Left lung (tissue), 10 donors: ENCODE measurements around the gene CCDC73. TPM values are rescaled to one million over a fixed set of nuclear protein-coding genes. Genes with fewer than 3 reads are reported as not detected.

ENCODE experiments used
- ATAC-seq: fragments of 200-7000 bp; cut with Tn5 transposase; one replicate; pipeline ENCODE4 v1.9.1; 2020; ENCODE audit warnings: moderate library complexity
- DNase-seq, 4 donors: peaks; one replicate each; pipeline ENCODE4 v3.0.0-alpha.2; 2013 to 2020
- H3K27ac ChIP-seq, 2 donors: fragments of 200-600 bp; sonication (generic) in 1 of 2; one replicate each; pipeline versions ENCODE4 v1.5.0 to v1.8.0; 2020 to 2021
- H3K27me3 ChIP-seq, 2 donors: fragments of 200-600 bp; sonication (generic) in 1 of 2; one replicate each; pipeline versions ENCODE4 v1.5.0 to v1.8.0; 2020 to 2021
- H3K36me3 ChIP-seq, 2 donors: fragments of 200-600 bp; sonication (generic) in 1 of 2; one replicate each; pipeline versions ENCODE4 v1.5.0 to v1.8.0; 2020 to 2021
- H3K4me1 ChIP-seq, 2 donors: fragments of 200-600 bp; one replicate each; pipeline ENCODE4 v1.8.0; 2021
- H3K4me3 ChIP-seq, 2 donors: fragments of 200-600 bp; sonication (generic) in 1 of 2; one replicate each; pipeline versions ENCODE4 v1.5.0 to v1.8.0; 2020 to 2021; ENCODE audit warnings: mild to moderate bottlenecking in 1 of 2
- H3K9me3 ChIP-seq, 2 donors: fragments of 200-600 bp; sonication (generic) in 1 of 2; one replicate each; pipeline versions ENCODE4 v1.5.0 to v1.8.0; 2020 to 2021
- CTCF ChIP-seq, 2 donors: fragments of 200-600 bp; sonication (generic) in 1 of 2; IDR thresholded peaks; one replicate each; pipeline versions ENCODE4 v1.5.0 to v1.8.0; 2021; ENCODE audit warnings: antibody characterized with exemption in 2 of 2
- intact Hi-C, 2 donors: fragments of 100-400 bp; cut with DNase I; formaldehyde crosslinking; loops; one replicate each; pipeline versions ENCODE4 v1.11.2 to v1.14.2; 2022
- polyA plus RNA-seq, 6 donors: library from polyadenylated mRNA; unstranded; fragments of 120-200 nt; gene quantifications; one replicate each; pipeline ENCODE4 v1.2.1, GENCODE V29; 2013; ENCODE audit not compliant: insufficient read length in 6 of 6
- total RNA-seq, 2 donors: library from RNA; stranded (reverse); fragmentation: NEBNext Ultra II Directional; extraction: Animal tissue kit (Norgen Biotek cat#: 25700); gene quantifications; one replicate each; pipeline ENCODE4 v1.2.1, GENCODE V29; 2021
- donor health status: DM: no; HTN: yes; CAD: no.
- donor health status: DM: no; HTN: no; CAD: no.

CCDC73 gene
- total and polyA plus RNA-seq, 8 donors, result 0.08 to 0.57 (median 0.11) TPM; not detected in 1

- no peak for TF ChIP-seq CTCF (IDR thresholded peaks at IDR 0.05)
Observed at GRCh38 chr11:32586576-32587190, 207.8 kb downstream of the CCDC73 start.

GRCh38 chr11:32584921-32585320, 209.5 kb downstream of the CCDC73 start:
- H3K27ac ChIP-seq, result no peak overlapping the region
- peak overlapping the region; percentile 94 to 95 for H3K4me3 ChIP-seq
- H3K36me3 ChIP-seq, result peaks cover 0 to 15% of the 10 kb centered on the region in 2 donors
- DNase-seq, result no peak
- H3K27me3 ChIP-seq, result peaks cover 0 to 3% of the 10 kb centered on the region in 2 donors
- no peak for ATAC-seq
- H3K9me3 ChIP-seq, result no peaks in the 10 kb centered on the region
- peaks cover 19 to 44% of the 10 kb centered on the region in 2 donors for H3K4me1 ChIP-seq
- TF ChIP-seq CTCF (IDR thresholded peaks at IDR 0.05), result no peak
- intact Hi-C loops, result no loop called here

More at GRCh38 chr11:32586576-32587190, 207.8 kb downstream of the CCDC73 start:
- DNase-seq, result no peak
- ATAC-seq, result no peak
- H3K36me3 ChIP-seq, result peaks cover 0 to 32% of the 10 kb centered on the region in 2 donors
- no peaks in the 10 kb centered on the region for H3K27me3 ChIP-seq
- H3K9me3 ChIP-seq, result no peaks in the 10 kb centered on the region
- H3K4me1 ChIP-seq, result peaks cover 19 to 44% of the 10 kb centered on the region in 2 donors
- intact Hi-C loops, result no loop called here
- no peak overlapping the region for H3K4me3 ChIP-seq
- H3K27ac ChIP-seq, result no peak overlapping the region

GRCh38 chr11:32583459-32584271, 210.8 kb downstream of the CCDC73 start, which contains the start of gene EIF3M:
EIF3M (plus strand) TSS chr11:32583831; CDS start chr11:32583888, 57 bp downstream.
- peak within 1 kb of the TSS; percentile 94 to 95 for H3K4me3 ChIP-seq
- TF ChIP-seq CTCF (IDR thresholded peaks at IDR 0.05), result no peak
- intact Hi-C loops, result no loop called here

GRCh38 chr11:32581556-32581955, 212.9 kb downstream of the CCDC73 start:
- DNase-seq, result no peak
- Histone ChIP-seq H3K9me3 (no peaks in the 10 kb centered on the region), H3K27ac (no peak overlapping the region), H3K36me3 (no peaks in the 10 kb centered on the region), H3K27me3 (peaks cover 0 to 8% of the 10 kb centered on the region in 2 donors), H3K4me3 (no peak overlapping the region), H3K4me1 (peaks cover 16 to 20% of the 10 kb centered on the region in 2 donors)
- intact Hi-C loops, result no loop called here
- no peak for TF ChIP-seq CTCF (IDR thresholded peaks at IDR 0.05)
- no peak for ATAC-seq

More at GRCh38 chr11:32583459-32584271, 210.8 kb downstream of the CCDC73 start, which contains the start of gene EIF3M:
- DNase-seq (peak; percentile 92 to 98 (median 97)), ATAC-seq (peak; percentile 100)
- Histone ChIP-seq H3K9me3 (no peaks in the 10 kb centered on the region), H3K4me1 (peaks cover 19 to 41% of the 10 kb centered on the region in 2 donors), H3K27me3 (peaks cover 0 to 8% of the 10 kb centered on the region in 2 donors), H3K27ac (peak within 1 kb of the TSS; percentile 81 to 87), H3K36me3 (peaks cover 0 to 4% of the 10 kb centered on the region in 2 donors)

GRCh38 chr11:32580967-32581366, 213.5 kb downstream of the CCDC73 start:
- no peak for DNase-seq
- TF ChIP-seq CTCF (IDR thresholded peaks at IDR 0.05), result no peak
- intact Hi-C loops, result no loop called here
- peaks cover 14% of the 10 kb centered on the region in 2 donors for H3K4me1 ChIP-seq
- H3K27ac ChIP-seq, result no peak overlapping the region
- no peaks in the 10 kb centered on the region for H3K36me3 ChIP-seq
- H3K9me3 ChIP-seq, result no peaks in the 10 kb centered on the region
- ATAC-seq, result no peak
- H3K4me3 ChIP-seq, result no peak overlapping the region
- H3K27me3 ChIP-seq, result peaks cover 0 to 12% of the 10 kb centered on the region in 2 donors
